IPS-18a (cell line): ENCODE measurements around the gene APOLD1.
"Not testable (repeated sequence)": the region's sequence is repeated elsewhere in the genome, so short reads cannot be mapped to it uniquely, and the experiment has no call there.

ENCODE experiments used
- H3K27ac ChIP-seq: one replicate; pipeline ENCODE4 v1.5.1; 2013; ENCODE audit warnings: low read length
- H3K27me3 ChIP-seq: one replicate; pipeline ENCODE4 v1.6.1; 2013; ENCODE audit warnings: mild to moderate bottlenecking, low read length; ENCODE audit not compliant: control insufficient read depth, insufficient read depth
- H3K36me3 ChIP-seq: one replicate; pipeline ENCODE4 v1.6.1; 2013; ENCODE audit warnings: low read depth, low read length; ENCODE audit not compliant: control insufficient read depth
- H3K4me1 ChIP-seq: one replicate; pipeline ENCODE4 v1.6.1; 2013; ENCODE audit warnings: low read depth, low read length; ENCODE audit not compliant: control insufficient read depth
- H3K4me3 ChIP-seq: one replicate; pipeline ENCODE4 v1.5.1; 2013; ENCODE audit warnings: low read length
- H3K9ac ChIP-seq: one replicate; pipeline ENCODE4 v1.6.1; 2013; ENCODE audit warnings: mild to moderate bottlenecking, low read length, moderate library complexity
- H3K9me3 ChIP-seq: one replicate; pipeline ENCODE4 v1.6.1; 2013; ENCODE audit warnings: low read depth, low read length; ENCODE audit not compliant: control insufficient read depth

APOLD1 gene

GRCh38 chr12:12784911-12785814 lies at the start of gene APOLD1:
TSS of gene APOLD1 (plus strand) at chr12:12785659. CDS start at chr12:12785692, 33 bp downstream.
- Histone ChIP-seq H3K4me1 (peaks cover 23% of the 10 kb centered on the region), H3K27ac (no peak within 1 kb of the TSS), H3K9ac (no peak within 1 kb of the TSS)

GRCh38 chr12:12736759-12737676 lies 48.4 kb upstream of the APOLD1 start:
- Histone ChIP-seq H3K27me3 (no peaks in the 10 kb centered on the region), H3K9me3 (no peaks in the 10 kb centered on the region), H3K36me3 (no peaks in the 10 kb centered on the region), H3K4me1 (no peaks in the 10 kb centered on the region), H3K9ac (no peak overlapping the region), H3K4me3 (no peak overlapping the region), H3K27ac (no peak overlapping the region)

More at GRCh38 chr12:12784911-12785814, at the start of gene APOLD1:
- Histone ChIP-seq H3K9me3 (no peaks in the 10 kb centered on the region), H3K36me3 (no peaks in the 10 kb centered on the region), H3K27me3 (peaks cover 34% of the 10 kb centered on the region), H3K4me3 (peak within 1 kb of the TSS; percentile 31)

- H3K9me3 ChIP-seq, H3K4me3 ChIP-seq, H3K27ac ChIP-seq, H3K27me3 ChIP-seq, H3K4me1 ChIP-seq, H3K36me3 ChIP-seq, H3K9ac ChIP-seq: not testable (repeated sequence)
Observed at GRCh38 chr12:12738152-12738551, 47.3 kb upstream of the APOLD1 start.

GRCh38 chr12:12741660-12742059 lies 43.8 kb upstream of the APOLD1 start:
- H3K9me3 ChIP-seq, result no peaks in the 10 kb centered on the region
- no peaks in the 10 kb centered on the region for H3K36me3 ChIP-seq
- no peak overlapping the region for H3K9ac ChIP-seq
- H3K27me3 ChIP-seq, result no peaks in the 10 kb centered on the region
- no peak overlapping the region for H3K4me3 ChIP-seq
- H3K27ac ChIP-seq, result no peak overlapping the region
- H3K4me1 ChIP-seq, result no peaks in the 10 kb centered on the region

GRCh38 chr12:12744546-12745305 lies 40.7 kb upstream of the APOLD1 start:
- no peaks in the 10 kb centered on the region for H3K4me1 ChIP-seq
- H3K4me3 ChIP-seq, result no peak overlapping the region
- no peak overlapping the region for H3K9ac ChIP-seq
- no peaks in the 10 kb centered on the region for H3K27me3 ChIP-seq
- H3K27ac ChIP-seq, result no peak overlapping the region
- H3K9me3 ChIP-seq, result no peaks in the 10 kb centered on the region
- no peaks in the 10 kb centered on the region for H3K36me3 ChIP-seq

GRCh38 chr12:12745576-12746211 lies 39.8 kb upstream of the APOLD1 start:
- H3K27ac ChIP-seq, result no peak overlapping the region
- no peaks in the 10 kb centered on the region for H3K27me3 ChIP-seq
- no peaks in the 10 kb centered on the region for H3K36me3 ChIP-seq

GRCh38 chr12:12747278-12747677 lies 38.2 kb upstream of the APOLD1 start:
- Histone ChIP-seq H3K4me1 (no peaks in the 10 kb centered on the region), H3K27me3 (no peaks in the 10 kb centered on the region), H3K36me3 (no peaks in the 10 kb centered on the region), H3K9ac (no peak overlapping the region), H3K27ac (no peak overlapping the region), H3K9me3 (no peaks in the 10 kb centered on the region), H3K4me3 (no peak overlapping the region)

More at GRCh38 chr12:12745576-12746211, 39.8 kb upstream of the APOLD1 start:
- H3K4me1 ChIP-seq, result no peaks in the 10 kb centered on the region
- no peak overlapping the region for H3K9ac ChIP-seq
- H3K4me3 ChIP-seq, result no peak overlapping the region
- no peaks in the 10 kb centered on the region for H3K9me3 ChIP-seq

- H3K9me3 ChIP-seq, result no peaks in the 10 kb centered on the region
- no peaks in the 10 kb centered on the region for H3K4me1 ChIP-seq
- no peak overlapping the region for H3K9ac ChIP-seq
- H3K27ac ChIP-seq, result no peak overlapping the region
- H3K36me3 ChIP-seq, result no peaks in the 10 kb centered on the region
- no peak overlapping the region for H3K4me3 ChIP-seq
- no peaks in the 10 kb centered on the region for H3K27me3 ChIP-seq
Observed at GRCh38 chr12:12748044-12748443, 37.4 kb upstream of the APOLD1 start.

- H3K9me3 ChIP-seq, result no peaks in the 10 kb centered on the region
- no peaks in the 10 kb centered on the region for H3K36me3 ChIP-seq
- H3K4me3 ChIP-seq, result no peak overlapping the region
- no peak overlapping the region for H3K9ac ChIP-seq
- no peaks in the 10 kb centered on the region for H3K27me3 ChIP-seq
- no peaks in the 10 kb centered on the region for H3K4me1 ChIP-seq
- no peak overlapping the region for H3K27ac ChIP-seq
Observed at GRCh38 chr12:12749433-12749832, 36.0 kb upstream of the APOLD1 start.

GRCh38 chr12:12755923-12756322 lies 29.5 kb upstream of the APOLD1 start:
- Histone ChIP-seq H3K27ac (no peak overlapping the region), H3K9me3 (no peaks in the 10 kb centered on the region), H3K4me1 (no peaks in the 10 kb centered on the region), H3K36me3 (no peaks in the 10 kb centered on the region), H3K27me3 (no peaks in the 10 kb centered on the region), H3K9ac (no peak overlapping the region), H3K4me3 (no peak overlapping the region)
